ENCODE results near the gene C16orf92.
A peak's percentile ranks its signal among the peaks of the same experiment; 100 is the strongest.

The C16orf92 gene

DNA sequence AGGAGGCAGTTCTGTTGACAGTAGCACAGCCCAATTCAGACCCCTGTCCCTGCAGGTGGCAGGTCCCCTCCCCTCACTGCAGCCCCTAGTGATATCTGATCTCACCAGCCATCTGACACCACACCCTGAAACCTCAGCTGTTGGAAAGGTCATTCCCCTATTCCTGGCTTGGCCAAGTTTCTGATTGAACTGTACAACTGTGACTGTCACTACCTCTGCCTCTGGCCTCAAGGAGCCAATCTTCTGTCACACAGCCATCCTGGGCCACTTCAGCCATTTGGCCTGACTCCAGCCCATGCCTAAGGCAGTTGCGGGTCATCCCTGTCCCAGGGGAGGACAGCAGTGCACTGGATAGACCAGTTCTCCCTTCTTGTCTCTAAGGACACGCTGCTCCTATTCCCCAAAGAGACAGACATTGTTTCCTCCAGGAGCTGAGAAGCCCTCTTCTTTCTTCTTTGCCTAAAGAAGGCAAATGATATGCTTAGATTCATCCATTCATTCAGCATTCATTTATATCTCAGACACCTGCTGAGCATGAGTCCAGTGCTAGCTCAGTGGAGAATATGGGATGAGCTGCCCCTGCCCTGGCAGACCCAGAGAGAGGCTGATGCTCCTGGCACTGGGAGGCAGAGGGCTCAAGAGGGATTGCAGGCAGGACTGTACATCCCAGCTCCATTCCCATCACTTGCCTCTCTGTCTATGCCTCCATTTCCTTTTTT is 38.0 kb downstream of the C16orf92 start:
- no peak overlapping the region for H3K27ac Mint-ChIP-seq
- no peaks in the 10 kb centered on the region for H3K27me3 Mint-ChIP-seq
- H3K4me1 Mint-ChIP-seq: peaks cover 4% of the 10 kb centered on the region
- no peak overlapping the region for H3K4me3 Mint-ChIP-seq
- ATAC-seq (ENCODE audit: low read depth) (no peak), DNase-seq (ENCODE audit: low spot score in 2 of 2) (no peak)
- H3K36me3 Mint-ChIP-seq: no peaks in the 10 kb centered on the region
- H3K9me3 Mint-ChIP-seq: no peaks in the 10 kb centered on the region

DNA sequence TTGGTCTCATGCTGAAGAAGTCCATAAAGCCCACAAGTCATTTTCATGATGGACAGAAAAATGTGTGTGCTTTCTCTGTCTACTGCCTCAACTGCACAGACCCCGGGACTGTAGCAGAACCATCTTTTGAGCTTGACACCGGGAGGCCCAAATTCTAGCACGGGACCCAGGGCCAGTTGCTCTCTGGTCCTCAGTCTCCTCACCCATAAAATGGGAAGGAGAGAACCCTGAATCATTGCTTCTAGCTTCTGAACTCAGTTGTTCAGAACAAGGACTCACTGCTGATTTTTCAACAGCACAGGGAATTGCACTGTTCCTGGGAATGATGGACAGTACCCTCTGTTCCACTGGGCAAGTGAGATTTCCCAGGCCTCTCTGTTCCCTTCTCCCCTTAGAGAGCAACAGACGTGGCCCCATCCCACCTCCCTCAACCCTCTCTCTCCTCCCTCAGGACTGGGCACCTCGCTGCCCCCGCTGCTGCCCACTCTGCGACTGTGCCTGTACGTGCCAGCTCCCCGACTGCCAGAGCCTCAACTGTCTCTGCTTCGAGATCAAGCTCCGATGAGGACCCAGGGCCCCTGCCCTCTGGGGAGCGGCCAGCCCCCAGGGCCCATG is 40.4 kb downstream of the C16orf92 start:
- DNase-seq (ENCODE audit: low spot score in 2 of 2) (no peak), ATAC-seq (ENCODE audit: low read depth) (no peak)
- Mint-ChIP-seq H3K27ac (peak overlapping the region; percentile 92), H3K27me3 (no peaks in the 10 kb centered on the region), H3K4me1 (peaks cover 15% of the 10 kb centered on the region), H3K9me3 (no peaks in the 10 kb centered on the region), H3K36me3 (peaks cover 8% of the 10 kb centered on the region), H3K4me3 (peak overlapping the region; percentile 98)

DNA sequence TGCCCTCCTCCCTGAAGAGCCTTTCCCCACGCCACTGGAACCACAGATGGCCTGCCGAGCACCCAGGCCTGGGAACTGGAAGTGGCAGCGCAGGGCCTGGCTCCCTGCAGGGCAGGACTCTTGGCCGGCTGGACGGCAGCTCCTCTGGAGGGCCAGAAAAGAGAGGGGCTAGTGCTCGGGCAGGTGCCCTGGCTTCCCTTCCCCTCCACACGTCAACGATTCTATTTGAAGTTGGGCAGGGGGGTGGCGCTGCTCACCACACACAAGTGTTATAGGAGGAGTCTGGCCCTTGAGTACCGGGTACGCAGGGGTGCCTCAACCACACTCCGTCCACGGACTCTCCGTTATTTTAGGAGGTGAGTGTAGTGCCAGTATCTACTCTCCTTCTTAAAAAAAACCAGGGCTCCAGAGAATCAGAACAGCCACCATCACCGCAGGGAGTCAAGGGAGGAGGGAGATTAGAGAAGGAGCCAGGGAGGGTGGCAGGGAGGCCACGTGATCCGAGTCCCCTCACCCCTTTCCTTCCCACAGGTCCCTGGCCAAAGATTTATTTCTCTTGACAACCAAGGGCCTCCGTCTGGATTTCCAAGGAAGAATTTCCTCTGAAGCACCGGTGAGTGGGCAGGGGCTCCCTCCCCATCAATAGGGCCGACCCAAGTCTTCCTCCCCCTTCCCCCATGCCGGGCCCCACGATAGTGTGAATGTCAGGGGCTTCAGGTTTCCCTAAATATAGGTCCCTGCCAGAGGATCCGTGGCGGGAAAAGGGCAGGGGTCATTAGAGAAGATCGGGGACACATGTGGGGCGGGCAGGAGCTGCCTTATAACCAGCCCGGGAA is 41.1 kb downstream of the C16orf92 start:
- Mint-ChIP-seq H3K9me3 (no peaks in the 10 kb centered on the region), H3K4me1 (peaks cover 19% of the 10 kb centered on the region), H3K27ac (peak overlapping the region; percentile 92), H3K36me3 (peaks cover 10% of the 10 kb centered on the region), H3K27me3 (no peaks in the 10 kb centered on the region), H3K4me3 (peak overlapping the region; percentile 98)
- peak; percentile 62 to 67 for DNase-seq (ENCODE audit: low spot score in 2 of 2)
- ATAC-seq (ENCODE audit: low read depth): peak; percentile 41

DNA sequence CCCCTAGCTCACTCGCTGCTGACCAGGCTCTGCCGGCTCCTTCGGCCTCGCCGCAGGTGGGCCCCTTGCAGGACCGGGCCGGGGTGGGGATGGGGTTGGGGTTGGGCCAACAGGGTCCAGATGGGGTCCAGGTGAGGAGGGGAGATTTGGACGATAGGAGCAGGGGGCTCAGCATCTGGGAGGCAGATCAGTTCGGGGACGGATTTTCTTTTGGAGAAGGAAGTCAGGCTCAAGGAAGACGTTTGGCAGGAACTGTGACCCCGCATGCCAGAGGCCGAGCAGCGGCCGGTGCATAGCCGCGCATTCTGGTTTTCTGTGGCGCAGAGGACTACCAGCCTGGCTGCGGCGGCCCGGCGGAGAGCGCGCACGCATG is 41.7 kb downstream of the C16orf92 start:
- Mint-ChIP-seq H3K27ac (peak overlapping the region; percentile 92), H3K36me3 (peaks cover 13% of the 10 kb centered on the region), H3K4me3 (peak overlapping the region; percentile 98), H3K9me3 (no peaks in the 10 kb centered on the region), H3K4me1 (peaks cover 24% of the 10 kb centered on the region), H3K27me3 (no peaks in the 10 kb centered on the region)
- DNase-seq (ENCODE audit: low spot score in 2 of 2) (no peak), ATAC-seq (ENCODE audit: low read depth) (no peak)

DNA sequence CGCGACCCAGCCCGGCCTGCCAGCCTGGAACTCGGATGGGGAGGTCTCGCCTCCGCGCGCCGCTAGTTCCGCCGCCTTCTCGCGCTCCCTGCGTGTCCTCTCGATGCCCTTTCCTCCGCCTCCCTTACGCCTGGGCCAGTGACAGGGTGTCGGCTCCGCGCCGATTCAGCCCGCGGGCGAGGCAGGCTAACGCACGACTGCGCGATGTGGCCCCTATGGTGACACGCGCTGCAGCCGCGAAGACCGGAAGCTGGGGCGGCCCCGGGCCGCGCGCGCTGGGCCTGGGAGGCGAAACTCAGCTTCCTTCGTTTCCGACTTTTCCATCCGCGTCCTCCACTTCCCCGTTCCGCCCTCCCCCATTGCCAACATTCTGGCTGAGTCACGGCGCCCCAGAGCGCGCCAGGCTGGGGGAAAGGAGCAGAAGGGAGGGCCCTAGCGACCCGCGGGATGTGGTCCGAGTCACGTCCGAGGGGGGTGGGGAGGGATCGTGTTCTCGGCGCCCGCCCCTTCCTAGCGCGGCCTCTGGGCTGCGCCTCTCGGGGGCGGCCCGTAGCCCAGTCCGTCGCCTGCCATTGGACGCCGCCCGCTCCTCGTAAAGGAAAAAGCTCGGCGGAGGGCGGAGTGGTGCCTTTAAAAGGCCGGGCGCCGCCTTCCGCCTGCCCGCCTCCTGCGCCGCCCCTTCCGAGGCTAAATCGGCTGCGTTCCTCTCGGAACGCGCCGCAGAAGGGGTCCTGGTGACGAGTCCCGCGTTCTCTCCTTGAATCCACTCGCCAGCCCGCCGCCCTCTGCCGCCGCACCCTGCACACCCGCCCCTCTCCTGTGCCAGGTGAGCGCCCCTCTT is 42.3 kb downstream of the C16orf92 start, which contains the start of gene ALDOA:
TSS of gene ALDOA (plus strand) at position 659 of the 841 bp plus-strand sequence. CDS start 1,138 bp downstream, outside the sequence.
- Mint-ChIP-seq H3K4me1 (peaks cover 27% of the 10 kb centered on the region), H3K36me3 (peaks cover 17% of the 10 kb centered on the region), H3K27me3 (no peaks in the 10 kb centered on the region), H3K4me3 (peak within 1 kb of the TSS; percentile 98), H3K9me3 (no peaks in the 10 kb centered on the region), H3K27ac (peak within 1 kb of the TSS; percentile 92)
- DNase-seq (ENCODE audit: low spot score in 2 of 2): peak; percentile 91 to 93
- ATAC-seq (ENCODE audit: low read depth): peak; percentile 82

DNA sequence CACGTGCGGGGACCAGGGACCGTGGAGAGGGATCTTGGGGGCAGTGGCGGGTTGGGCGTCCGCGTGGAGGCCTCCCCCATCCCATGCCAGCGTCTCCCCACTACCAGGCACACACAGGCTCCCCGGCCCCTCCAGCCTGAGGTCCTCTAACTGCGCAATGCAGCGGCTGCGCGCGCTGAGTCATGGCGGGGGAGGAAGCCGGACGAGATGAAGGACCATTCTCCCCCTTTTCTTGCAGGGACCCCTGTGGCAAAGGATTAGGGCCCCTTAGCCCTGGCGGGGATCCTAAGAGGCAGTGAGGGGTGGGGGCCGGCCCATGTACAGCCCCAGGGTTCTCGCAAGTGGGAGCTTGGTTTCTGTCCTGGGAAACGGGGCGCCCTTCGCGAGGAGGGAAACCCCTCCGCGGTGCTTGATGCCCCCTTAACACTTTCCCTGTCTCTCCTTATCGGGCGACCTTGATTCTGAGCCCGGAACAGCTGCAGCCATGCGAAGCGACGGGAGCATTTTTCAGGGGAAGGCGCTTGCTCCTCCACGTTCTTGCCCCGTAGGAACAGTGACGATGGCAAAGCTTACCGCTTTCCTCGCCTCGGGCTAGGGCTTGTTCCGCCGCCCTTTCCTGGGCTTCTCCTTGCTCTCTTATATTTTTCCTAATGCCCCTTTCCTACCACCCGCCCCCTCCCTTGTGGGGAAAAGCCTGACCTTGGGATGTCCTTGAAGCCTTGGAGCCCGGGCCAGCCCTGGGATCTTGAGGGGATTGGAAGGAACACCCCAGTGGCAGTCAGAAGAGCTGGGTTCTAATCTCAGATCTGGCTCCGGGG is 43.2 kb downstream of the C16orf92 start:
- Mint-ChIP-seq H3K4me3 (peak overlapping the region; percentile 98), H3K27me3 (no peaks in the 10 kb centered on the region), H3K36me3 (peaks cover 18% of the 10 kb centered on the region), H3K27ac (peak overlapping the region; percentile 92), H3K9me3 (no peaks in the 10 kb centered on the region), H3K4me1 (peaks cover 24% of the 10 kb centered on the region)
- ATAC-seq (ENCODE audit: low read depth) (no peak), DNase-seq (ENCODE audit: low spot score in 2 of 2) (no peak)

DNA sequence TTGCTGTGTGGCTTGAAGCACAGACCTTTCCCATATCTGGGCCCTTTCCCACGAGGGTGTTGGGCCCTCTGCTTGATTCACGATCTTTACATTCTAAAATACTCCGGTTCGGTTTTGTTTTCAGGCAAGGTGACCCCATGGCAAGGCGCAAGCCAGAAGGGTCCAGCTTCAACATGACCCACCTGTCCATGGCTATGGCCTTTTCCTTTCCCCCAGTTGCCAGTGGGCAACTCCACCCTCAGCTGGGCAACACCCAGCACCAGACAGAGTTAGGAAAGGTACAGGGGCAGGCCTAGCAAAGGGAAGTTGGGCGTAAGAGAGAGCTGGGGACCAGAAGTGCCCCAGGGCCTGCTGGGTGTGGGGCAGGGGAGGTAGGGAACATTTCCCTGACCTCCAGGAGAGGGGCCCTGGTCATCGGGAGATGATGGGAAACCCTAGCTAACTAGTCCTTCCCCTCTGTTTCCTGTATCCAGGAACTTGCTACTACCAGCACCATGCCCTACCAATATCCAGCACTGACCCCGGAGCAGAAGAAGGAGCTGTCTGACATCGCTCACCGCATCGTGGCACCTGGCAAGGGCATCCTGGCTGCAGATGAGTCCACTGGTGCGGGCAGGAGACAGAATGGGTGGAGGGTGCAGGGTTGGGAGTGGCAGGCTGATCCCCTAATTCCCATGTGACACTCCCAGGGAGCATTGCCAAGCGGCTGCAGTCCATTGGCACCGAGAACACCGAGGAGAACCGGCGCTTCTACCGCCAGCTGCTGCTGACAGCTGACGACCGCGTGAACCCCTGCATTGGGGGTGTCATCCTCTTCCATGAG is 44.0 kb downstream of the C16orf92 start:
- ATAC-seq (ENCODE audit: low read depth) (no peak), DNase-seq (ENCODE audit: low spot score in 2 of 2) (no peak)
- Mint-ChIP-seq H3K36me3 (peaks cover 18% of the 10 kb centered on the region), H3K27ac (peak overlapping the region; percentile 92), H3K9me3 (no peaks in the 10 kb centered on the region), H3K4me1 (peaks cover 24% of the 10 kb centered on the region), H3K27me3 (no peaks in the 10 kb centered on the region), H3K4me3 (peak overlapping the region; percentile 98)

DNA sequence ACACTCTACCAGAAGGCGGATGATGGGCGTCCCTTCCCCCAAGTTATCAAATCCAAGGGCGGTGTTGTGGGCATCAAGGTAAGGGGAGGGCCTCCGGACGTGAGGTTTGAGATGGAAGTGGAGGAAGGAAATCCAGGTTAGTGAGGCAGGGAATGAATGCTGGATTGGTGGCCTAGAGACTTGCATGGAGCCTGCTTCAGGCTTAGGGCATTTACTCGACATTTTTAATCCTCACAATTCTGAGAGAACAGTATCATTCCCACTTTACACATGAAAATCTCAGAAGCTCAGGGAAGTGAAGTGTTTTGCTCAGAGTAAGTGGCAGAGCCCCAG is 44.6 kb downstream of the C16orf92 start:
- H3K4me1 Mint-ChIP-seq: peaks cover 24% of the 10 kb centered on the region
- no peaks in the 10 kb centered on the region for H3K9me3 Mint-ChIP-seq
- ATAC-seq (ENCODE audit: low read depth) (no peak), DNase-seq (ENCODE audit: low spot score in 2 of 2) (no peak)
- peaks cover 21% of the 10 kb centered on the region for H3K36me3 Mint-ChIP-seq
- H3K4me3 Mint-ChIP-seq: no peak overlapping the region
- no peaks in the 10 kb centered on the region for H3K27me3 Mint-ChIP-seq
- no peak overlapping the region for H3K27ac Mint-ChIP-seq

DNA sequence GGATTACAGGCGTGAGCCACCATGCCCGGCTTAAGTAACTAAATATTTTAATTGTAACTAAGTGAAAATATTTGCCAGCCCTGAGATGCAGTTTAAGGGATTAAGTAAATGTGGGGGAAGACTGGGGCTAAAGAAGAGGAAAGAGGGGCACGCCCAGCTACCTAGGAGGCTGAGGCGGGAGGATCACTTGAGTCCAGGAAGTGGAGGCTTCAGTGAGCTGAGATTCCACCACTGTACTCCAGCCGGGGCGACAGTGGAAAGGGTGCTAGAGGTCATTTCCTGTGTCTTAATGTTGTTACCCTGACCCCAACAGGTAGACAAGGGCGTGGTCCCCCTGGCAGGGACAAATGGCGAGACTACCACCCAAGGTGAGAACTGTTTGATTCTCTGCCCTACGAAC is 45.3 kb downstream of the C16orf92 start:
- peaks cover 24% of the 10 kb centered on the region for H3K4me1 Mint-ChIP-seq
- ATAC-seq (ENCODE audit: low read depth): no peak
- no peak for DNase-seq (ENCODE audit: low spot score in 2 of 2)
- no peaks in the 10 kb centered on the region for H3K9me3 Mint-ChIP-seq
- H3K27ac Mint-ChIP-seq: no peak overlapping the region
- H3K27me3 Mint-ChIP-seq: no peaks in the 10 kb centered on the region
- H3K4me3 Mint-ChIP-seq: no peak overlapping the region
- H3K36me3 Mint-ChIP-seq: peaks cover 21% of the 10 kb centered on the region

DNA sequence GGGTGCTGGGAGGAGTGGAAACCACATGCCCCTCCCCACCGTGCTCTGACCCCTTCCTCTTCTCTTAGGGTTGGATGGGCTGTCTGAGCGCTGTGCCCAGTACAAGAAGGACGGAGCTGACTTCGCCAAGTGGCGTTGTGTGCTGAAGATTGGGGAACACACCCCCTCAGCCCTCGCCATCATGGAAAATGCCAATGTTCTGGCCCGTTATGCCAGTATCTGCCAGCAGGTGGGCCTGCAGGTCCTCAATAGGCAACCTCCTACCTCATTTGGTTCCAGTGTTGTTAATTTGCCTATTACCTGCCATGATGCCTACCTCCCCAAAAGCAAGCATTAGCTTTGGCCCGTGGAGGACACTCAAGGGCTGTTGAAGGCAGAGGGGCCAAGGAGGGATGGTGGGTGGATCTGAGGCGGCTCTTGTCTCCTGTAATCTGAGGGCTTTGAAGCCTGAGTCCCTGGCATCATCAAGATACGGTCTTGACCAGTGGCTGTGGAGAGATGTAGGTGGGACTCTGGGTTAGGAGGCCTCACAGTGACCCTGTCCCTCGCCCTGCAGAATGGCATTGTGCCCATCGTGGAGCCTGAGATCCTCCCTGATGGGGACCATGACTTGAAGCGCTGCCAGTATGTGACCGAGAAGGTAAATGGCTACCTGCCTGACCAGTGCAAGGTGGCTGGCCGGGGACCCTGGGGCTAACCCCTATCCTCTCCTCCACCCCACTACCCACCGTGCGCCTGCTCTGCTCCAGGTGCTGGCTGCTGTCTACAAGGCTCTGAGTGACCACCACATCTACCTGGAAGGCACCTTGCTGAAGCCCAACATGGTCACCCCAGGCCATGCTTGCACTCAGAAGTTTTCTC is 46.0 kb downstream of the C16orf92 start:
- Mint-ChIP-seq H3K4me3 (no peak overlapping the region), H3K27me3 (no peaks in the 10 kb centered on the region), H3K4me1 (peaks cover 22% of the 10 kb centered on the region), H3K9me3 (no peaks in the 10 kb centered on the region), H3K36me3 (peaks cover 21% of the 10 kb centered on the region), H3K27ac (no peak overlapping the region)
- DNase-seq (ENCODE audit: low spot score in 2 of 2) (peak; percentile 39 to 58), ATAC-seq (ENCODE audit: low read depth) (no peak)

DNA sequence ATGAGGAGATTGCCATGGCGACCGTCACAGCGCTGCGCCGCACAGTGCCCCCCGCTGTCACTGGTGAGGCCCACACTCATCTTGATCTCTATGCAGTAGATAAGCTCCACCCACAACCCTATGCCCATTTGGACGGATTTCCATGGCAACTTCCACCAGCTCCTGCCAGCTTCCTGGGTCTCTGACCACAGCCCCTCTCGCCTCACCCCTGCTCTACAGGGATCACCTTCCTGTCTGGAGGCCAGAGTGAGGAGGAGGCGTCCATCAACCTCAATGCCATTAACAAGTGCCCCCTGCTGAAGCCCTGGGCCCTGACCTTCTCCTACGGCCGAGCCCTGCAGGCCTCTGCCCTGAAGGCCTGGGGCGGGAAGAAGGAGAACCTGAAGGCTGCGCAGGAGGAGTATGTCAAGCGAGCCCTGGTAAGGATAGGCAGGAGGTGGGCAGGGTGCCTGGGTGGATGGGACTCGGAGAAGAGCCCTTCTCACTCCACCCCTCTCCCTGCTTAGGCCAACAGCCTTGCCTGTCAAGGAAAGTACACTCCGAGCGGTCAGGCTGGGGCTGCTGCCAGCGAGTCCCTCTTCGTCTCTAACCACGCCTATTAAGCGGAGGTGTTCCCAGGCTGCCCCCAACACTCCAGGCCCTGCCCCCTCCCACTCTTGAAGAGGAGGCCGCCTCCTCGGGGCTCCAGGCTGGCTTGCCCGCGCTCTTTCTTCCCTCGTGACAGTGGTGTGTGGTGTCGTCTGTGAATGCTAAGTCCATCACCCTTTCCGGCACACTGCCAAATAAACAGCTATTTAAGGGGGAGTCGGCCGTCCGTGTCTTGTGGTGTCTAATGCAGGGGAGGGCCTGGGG is 46.8 kb downstream of the C16orf92 start:
- H3K27me3 Mint-ChIP-seq: no peaks in the 10 kb centered on the region
- DNase-seq (ENCODE audit: low spot score in 2 of 2): no peak
- no peak overlapping the region for H3K4me3 Mint-ChIP-seq
- H3K9me3 Mint-ChIP-seq: no peaks in the 10 kb centered on the region
- H3K4me1 Mint-ChIP-seq: peaks cover 22% of the 10 kb centered on the region
- no peak for ATAC-seq (ENCODE audit: low read depth)
- no peak overlapping the region for H3K27ac Mint-ChIP-seq
- peaks cover 21% of the 10 kb centered on the region for H3K36me3 Mint-ChIP-seq
